ENCODE measurements around the gene CELSR1. TPM values are rescaled to one million over a fixed set of nuclear protein-coding genes. Genes with fewer than 3 reads are reported as not detected.
A peak's percentile ranks its signal among the peaks of the same experiment; 100 is the strongest.

Gene CELSR1
- total and polyA plus RNA-seq, 2 donors from 2014 or later = 15.7 to 49.9 TPM

GRCh38 chr22:46377525-46378425, 159.6 kb downstream of the CELSR1 start:
- peak overlapping the region in 1 of 3 donors; percentile 62 for H3K9ac ChIP-seq (ENCODE audit: low read length in 3 of 3)
- no peak for FAIRE-seq
- H3K4me3 ChIP-seq (ENCODE audit: low read length in 3 of 3) = no peak overlapping the region
- no peak for TF ChIP-seq CTCF (IDR thresholded peaks at IDR 0.05; ENCODE audit: borderline replicate concordance, extremely low read depth, insufficient read depth)
- H3K27me3 ChIP-seq (ENCODE audit: control insufficient read depth, insufficient read depth, low read length) = no peaks in the 10 kb centered on the region
- peaks cover 1 to 26% (median 2%) of the 10 kb centered on the region in 3 donors for H3K36me3 ChIP-seq (ENCODE audit: control insufficient read depth in 2 of 3, insufficient read depth in 3 of 3, low read length in 3 of 3)
- peaks cover 0 to 6% (median 0%) of the 10 kb centered on the region in 3 donors for H3K9me3 ChIP-seq (ENCODE audit: control insufficient read depth in 2 of 3, insufficient read depth in 1 of 3, low read length in 3 of 3)
- peaks cover 4 to 57% (median 51%) of the 10 kb centered on the region in 3 donors for H3K4me1 ChIP-seq (ENCODE audit: control insufficient read depth in 2 of 3, insufficient read depth in 2 of 3, low read depth in 1 of 3, low read length in 3 of 3)
- DNase-seq = peak; percentile 40 to 93 (median 76)
- intact Hi-C loops (cut with DNase I) = no loop called here
- peak overlapping the region; percentile 91 to 92 for H3K27ac ChIP-seq (ENCODE audit: low read depth in 2 of 2, low read length in 2 of 2)

- H3K4me3 ChIP-seq (ENCODE audit: low read length in 3 of 3) = no peak overlapping the region
Observed at GRCh38 chr22:46376908-46377524, 160.4 kb downstream of the CELSR1 start.

DNA sequence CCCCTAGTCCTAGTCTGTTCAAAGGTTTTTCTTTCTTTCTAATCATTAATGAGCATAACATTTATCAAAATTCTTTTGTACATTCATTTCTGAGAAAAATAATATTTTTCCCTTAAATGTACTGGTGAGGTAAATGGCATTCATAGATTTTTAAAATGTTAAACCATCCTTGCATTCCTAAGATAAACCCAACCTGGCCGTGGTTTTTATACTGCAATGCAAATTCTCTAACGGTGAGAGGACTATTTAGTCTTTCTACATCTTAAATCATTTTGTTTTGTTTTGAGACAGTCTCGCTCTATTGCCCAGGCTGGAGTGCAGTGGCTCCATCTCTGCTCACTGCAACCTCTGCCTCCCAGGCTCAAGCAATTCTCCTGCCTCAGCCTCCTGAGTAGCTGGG, 161.3 kb downstream of the CELSR1 start:
- H3K27ac ChIP-seq (ENCODE audit: low read depth in 2 of 2, low read length in 2 of 2) = no peak overlapping the region
- H3K4me1 ChIP-seq (ENCODE audit: control insufficient read depth in 2 of 3, insufficient read depth in 2 of 3, low read depth in 1 of 3, low read length in 3 of 3) = peaks cover 4 to 54% (median 51%) of the 10 kb centered on the region in 3 donors
- no peak for DNase-seq
- peaks cover 0 to 19% (median 2%) of the 10 kb centered on the region in 3 donors for H3K36me3 ChIP-seq (ENCODE audit: control insufficient read depth in 2 of 3, insufficient read depth in 3 of 3, low read length in 3 of 3)
- no peak for TF ChIP-seq CTCF (IDR thresholded peaks at IDR 0.05; ENCODE audit: borderline replicate concordance, extremely low read depth, insufficient read depth)
- FAIRE-seq = no peak
- intact Hi-C loops (cut with DNase I) = no loop called here
- H3K4me3 ChIP-seq (ENCODE audit: low read length in 3 of 3) = no peak overlapping the region
- no peak overlapping the region for H3K9ac ChIP-seq (ENCODE audit: low read length in 3 of 3)
- H3K9me3 ChIP-seq (ENCODE audit: control insufficient read depth in 2 of 3, insufficient read depth in 1 of 3, low read length in 3 of 3) = peaks cover 0 to 6% (median 0%) of the 10 kb centered on the region in 3 donors
- no peaks in the 10 kb centered on the region for H3K27me3 ChIP-seq (ENCODE audit: control insufficient read depth, insufficient read depth, low read length)

More at GRCh38 chr22:46376908-46377524, 160.4 kb downstream of the CELSR1 start:
- peak overlapping the region; percentile 91 to 92 for H3K27ac ChIP-seq (ENCODE audit: low read depth in 2 of 2, low read length in 2 of 2)
- peaks cover 0 to 6% (median 0%) of the 10 kb centered on the region in 3 donors for H3K9me3 ChIP-seq (ENCODE audit: control insufficient read depth in 2 of 3, insufficient read depth in 1 of 3, low read length in 3 of 3)
- intact Hi-C loops (cut with DNase I) = no loop called here
- peaks cover 4 to 57% (median 51%) of the 10 kb centered on the region in 3 donors for H3K4me1 ChIP-seq (ENCODE audit: control insufficient read depth in 2 of 3, insufficient read depth in 2 of 3, low read depth in 1 of 3, low read length in 3 of 3)
- H3K36me3 ChIP-seq (ENCODE audit: control insufficient read depth in 2 of 3, insufficient read depth in 3 of 3, low read length in 3 of 3) = peaks cover 0 to 23% (median 2%) of the 10 kb centered on the region in 3 donors
- FAIRE-seq = no peak
- peak overlapping the region in 1 of 3 donors; percentile 62 for H3K9ac ChIP-seq (ENCODE audit: low read length in 3 of 3)
- no peaks in the 10 kb centered on the region for H3K27me3 ChIP-seq (ENCODE audit: control insufficient read depth, insufficient read depth, low read length)
- no peak for TF ChIP-seq CTCF (IDR thresholded peaks at IDR 0.05; ENCODE audit: borderline replicate concordance, extremely low read depth, insufficient read depth)
- DNase-seq = peak in 1 of 5 donors; percentile 69

All from kidney (tissue), 14 donors.